DND-41 (cell line): ENCODE measurements around the gene XPR1.

Source experiments
- CTCF ChIP-seq: IDR thresholded peaks from 2 replicates; pipeline ENCODE4 v1.5.1; 2012; ENCODE audit warnings: borderline replicate concordance, low read length, moderate library complexity, mild to moderate bottlenecking; ENCODE audit not compliant: poor library complexity, severe bottlenecking; ENCODE audit errors: extremely low read depth
- EZH2 ChIP-seq: IDR thresholded peaks from 3 replicates; pipeline ENCODE4 v1.6.1; 2012; ENCODE audit warnings: borderline replicate concordance, low read depth, mild to moderate bottlenecking, moderate library complexity, low read length, inconsistent platforms; ENCODE audit not compliant: severe bottlenecking

GRCh38 chr1:180892272-180892671 is 260.4 kb downstream of the XPR1 start:
- TF ChIP-seq CTCF (no peak), EZH2 (no peak)
